NCI-H1694 (cell line): ENCODE results near the gene ZXDA.
A peak's percentile ranks its signal among the peaks of the same experiment; 100 is the strongest.
"Not testable (repeated sequence)": the region's sequence is repeated elsewhere in the genome, so short reads cannot be mapped to it uniquely, and the experiment has no call there.

Source experiments
- DNase-seq: peaks from one replicate; lab custom pipeline; 2025; lab: John Stamatoyannopoulos, UW

ZXDA gene

DNA sequence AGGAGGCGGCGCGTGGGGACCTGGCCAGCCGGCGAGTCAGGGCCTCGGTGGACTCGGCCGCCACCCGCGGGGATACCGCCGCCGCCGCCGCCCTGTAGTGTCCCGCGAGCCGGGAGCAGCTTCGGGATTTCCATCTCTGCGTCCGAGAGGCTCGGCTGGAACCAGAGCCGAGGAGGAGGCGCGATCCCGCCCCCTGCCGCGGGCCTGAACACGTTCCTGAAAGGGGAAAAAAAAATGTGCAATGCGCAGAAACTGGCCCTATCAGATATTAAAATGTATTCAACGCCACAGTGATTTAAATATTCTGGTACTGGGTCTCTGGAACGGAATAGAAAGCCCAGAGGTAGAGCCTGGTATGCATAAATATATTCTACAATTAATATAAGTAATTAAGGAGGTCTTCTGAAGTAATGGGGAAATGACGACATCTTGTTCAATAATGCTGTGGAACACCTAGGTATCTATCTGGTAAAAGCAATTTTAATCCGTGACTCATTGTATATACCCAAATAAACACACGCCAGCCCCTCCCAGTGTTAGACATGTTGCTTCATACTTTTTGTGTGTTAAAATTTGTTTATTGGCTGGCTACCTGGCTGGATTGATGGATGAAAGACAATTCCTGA is at the start of gene ZXDA:
ZXDA (minus strand) TSS at position 172 of the 626 bp plus-strand sequence; CDS start at position 134, 38 bp downstream.
- not testable (repeated sequence) for DNase-seq

- DNase-seq, result no peak
Observed at GRCh38 chrX:57952320-57952678, 42.0 kb upstream of the ZXDA start.

DNA sequence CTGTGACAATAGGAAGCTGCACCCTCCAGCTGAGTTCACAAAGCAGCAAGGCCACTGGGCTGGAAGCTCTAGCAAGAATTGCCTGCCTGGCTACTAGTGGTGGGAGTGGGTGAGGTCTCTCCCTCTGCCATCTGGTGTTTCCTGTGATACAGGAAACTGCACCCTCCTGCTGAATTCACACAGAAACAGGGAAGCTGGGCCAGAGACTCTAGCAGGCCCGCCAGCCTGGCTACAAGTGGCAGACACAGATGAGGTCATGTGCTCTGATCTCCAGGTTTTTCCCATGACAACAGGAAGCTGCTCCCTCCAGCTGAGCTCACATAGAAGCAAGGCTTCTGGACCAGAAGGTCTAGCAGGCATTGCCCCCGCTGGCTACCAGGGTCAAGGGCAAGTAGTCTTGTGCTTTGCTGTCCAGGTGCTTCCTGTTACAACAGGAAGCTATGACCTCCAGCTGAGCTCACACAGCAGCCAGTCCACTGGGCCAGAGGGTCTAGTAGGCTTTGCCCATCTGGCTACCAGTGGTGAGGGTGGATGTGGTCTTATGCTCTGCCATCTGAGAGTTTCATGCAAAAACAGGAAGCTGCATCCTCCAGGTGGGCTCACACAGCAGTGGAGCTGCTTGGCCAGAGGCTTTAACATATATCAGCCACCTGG is 41.5 kb upstream of the ZXDA start:
- no peak for DNase-seq

DNA sequence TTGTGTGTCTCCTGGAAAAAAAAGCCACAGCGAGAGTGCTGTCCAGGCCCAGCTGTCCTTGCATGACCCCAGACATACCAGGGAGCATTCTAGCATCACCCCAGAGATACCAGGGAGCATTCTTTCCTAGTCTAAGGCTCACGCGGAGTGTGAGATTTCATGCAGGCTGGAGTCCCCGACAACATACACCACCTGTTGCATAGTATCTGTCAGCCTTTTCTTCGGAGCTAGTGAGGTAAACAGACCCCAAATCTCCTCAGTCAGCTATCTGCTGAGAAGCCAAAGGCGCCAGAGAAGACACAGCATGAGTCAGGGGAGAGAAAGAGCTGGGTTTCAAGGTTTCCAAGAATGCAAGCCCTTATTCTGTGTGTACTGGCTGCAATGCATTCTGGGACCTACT is 23.1 kb upstream of the ZXDA start:
- DNase-seq, result no peak

GRCh38 chrX:57932266-57932665 is 22.0 kb upstream of the ZXDA start:
- DNase-seq, result no peak

DNA sequence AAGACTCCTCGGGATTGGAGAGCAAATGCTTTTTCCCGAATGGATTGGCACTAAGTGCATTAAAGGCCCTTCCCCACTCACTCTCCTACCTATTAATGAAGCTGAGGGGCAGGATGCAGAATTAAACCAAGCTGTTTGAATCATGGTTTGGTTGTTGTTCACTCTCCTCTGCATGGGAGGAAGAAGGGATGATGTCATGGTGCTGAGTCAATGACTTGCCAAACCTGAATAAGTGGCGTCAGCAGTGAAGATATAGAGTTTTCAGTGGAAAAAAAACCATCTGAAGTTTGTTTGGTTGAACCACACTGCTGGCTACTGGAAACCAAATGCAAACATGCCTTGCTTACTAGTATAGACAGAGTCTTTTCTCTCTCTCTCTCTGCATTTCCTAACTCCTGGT is 19.8 kb upstream of the ZXDA start:
- no peak for DNase-seq

- DNase-seq, result peak; percentile 4
Observed at GRCh38 chrX:57929373-57929772, 19.1 kb upstream of the ZXDA start.

DNA sequence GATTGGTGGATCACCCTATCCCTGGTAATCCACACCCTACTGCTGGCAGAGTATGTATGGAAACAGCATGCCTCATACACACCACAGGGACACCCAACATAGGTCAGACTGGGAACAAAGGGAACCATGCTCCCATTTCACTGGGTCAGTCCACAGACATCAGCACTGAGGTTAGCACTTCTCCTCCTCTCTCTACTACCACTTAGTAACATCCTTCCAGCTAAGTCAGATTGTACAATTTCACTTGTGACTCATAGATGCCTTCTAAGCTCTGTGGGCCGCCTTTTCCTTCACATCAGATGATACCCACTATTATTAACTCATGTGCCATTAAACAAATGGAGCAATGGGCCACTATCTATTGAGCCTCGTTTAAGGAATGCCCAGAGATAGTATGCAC is 15.5 kb upstream of the ZXDA start:
- no peak for DNase-seq

DNA sequence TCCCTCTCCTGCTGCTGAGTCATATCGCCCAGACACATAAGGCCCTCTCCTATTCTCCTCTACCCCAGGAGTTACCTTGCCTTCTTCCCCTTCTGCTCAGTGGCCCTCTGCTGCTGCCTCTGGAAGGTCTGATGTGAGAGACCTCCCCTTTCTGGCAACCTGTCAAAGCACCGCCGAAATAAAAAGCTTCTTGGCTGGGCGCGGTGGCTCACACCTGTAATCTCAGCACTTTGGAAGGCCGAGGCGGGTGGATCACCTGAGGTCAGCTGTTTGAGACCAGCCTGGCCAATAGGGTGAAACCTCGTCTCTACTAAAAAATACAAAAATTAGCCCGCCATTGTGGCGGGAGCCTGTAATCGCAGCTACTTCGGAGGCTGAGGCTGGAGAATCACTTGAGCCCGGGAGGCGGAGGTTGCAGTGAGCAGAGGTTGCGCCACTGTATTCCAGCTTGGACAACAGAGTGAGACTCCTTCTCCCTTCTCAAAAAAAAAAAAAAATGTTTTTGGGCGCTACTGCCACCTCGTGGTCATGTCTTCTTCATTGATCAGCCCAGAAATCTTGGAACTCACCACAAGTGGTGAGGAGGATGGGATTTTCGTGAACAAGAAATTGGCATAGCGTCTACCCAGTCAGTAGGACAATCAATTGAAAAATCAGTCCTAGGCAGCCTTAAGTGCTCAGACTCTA is 8.6 kb upstream of the ZXDA start:
- DNase-seq, result peak; percentile 33

GRCh38 chrX:57915680-57916079 is 5.4 kb upstream of the ZXDA start:
- DNase-seq, result no peak

GRCh38 chrX:57909595-57910286 is 517 bp downstream of the ZXDA start:
- not testable (repeated sequence) for DNase-seq

DNA sequence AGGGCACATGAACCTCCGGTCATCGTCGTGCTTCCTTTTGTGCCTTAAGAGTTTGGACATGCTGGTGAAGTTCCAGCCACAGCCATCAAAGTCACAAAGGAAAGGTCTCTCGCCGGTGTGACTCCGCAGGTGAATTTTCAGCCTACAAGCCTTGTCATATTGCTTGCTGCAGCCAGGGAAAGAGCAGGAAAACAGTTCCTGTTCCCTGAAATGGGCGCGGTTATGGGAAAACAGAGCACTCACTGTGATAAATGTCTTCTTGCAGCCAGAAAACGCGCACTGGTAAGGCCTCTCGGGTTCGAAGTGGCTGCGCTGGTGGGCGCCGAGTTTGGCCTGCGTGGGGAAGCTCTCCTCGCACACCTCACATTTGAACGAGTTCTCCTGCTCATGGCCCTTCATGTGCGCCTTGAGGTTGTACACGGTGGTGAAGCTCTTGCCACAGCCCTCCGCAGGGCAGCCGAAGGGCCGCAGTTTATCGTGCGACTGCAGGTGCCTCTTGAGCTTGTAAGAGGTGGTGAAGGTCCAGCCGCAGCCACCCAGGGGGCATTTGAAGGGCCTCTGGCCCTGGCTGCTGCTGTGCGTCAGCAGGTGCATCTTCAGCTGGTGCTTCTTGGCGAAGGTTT is 1.2 kb downstream of the ZXDA start:
- DNase-seq, result not testable (repeated sequence)

DNA sequence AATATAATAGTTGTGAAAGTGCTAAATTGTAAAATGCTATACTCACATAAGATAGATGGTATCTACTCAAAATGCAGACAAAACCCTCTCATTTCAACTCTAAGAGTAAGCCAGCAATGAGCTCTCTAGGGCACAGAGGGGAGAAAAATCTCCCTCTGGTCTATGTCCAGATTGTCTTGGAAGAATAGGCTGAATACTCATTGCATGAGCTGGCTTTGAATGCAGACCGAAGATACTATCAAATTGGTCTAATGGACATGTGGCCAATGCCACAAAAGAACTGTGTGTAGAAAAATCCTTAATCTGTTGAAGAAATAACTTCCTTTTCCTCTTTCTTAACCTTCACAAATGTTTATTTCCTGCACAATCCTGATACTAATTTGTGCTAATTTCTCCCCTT is 3.5 kb downstream of the ZXDA start:
- DNase-seq, result no peak

GRCh38 chrX:57905141-57905540 is 5.1 kb downstream of the ZXDA start:
- DNase-seq, result no peak

DNA sequence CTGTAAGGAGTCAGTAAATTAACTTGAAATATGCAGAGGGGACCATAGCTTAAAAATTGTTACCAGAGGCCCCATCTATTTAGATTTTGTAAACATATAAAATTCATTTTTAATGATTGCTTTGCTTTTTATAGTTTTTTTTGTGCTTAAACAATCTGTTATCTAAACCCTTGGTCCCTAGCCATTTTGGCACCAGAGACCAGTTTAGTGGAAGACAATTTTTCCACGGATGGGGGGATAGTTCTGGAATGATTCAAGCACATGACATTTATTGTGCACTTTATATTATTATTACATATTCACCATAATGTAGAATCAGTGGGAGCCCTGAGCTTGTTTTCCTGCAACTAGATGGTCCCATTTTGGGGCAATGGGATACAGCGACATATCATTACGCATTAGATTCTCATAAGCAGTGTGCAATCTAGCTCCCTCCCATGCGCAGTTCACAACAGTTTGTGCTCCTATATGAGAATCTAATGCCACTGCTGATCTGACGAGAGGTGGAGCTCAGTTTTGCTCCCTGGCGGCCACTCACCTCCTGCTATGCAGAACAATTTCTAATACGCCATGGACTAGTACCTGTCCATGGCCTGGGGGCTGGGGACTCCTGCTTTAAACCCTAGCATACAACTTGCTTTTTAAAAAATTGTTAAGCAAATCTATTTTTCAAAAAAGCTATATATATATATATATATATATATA is 5.9 kb downstream of the ZXDA start:
- DNase-seq, result no peak

GRCh38 chrX:57902633-57903032 is 7.6 kb downstream of the ZXDA start:
- no peak for DNase-seq

DNA sequence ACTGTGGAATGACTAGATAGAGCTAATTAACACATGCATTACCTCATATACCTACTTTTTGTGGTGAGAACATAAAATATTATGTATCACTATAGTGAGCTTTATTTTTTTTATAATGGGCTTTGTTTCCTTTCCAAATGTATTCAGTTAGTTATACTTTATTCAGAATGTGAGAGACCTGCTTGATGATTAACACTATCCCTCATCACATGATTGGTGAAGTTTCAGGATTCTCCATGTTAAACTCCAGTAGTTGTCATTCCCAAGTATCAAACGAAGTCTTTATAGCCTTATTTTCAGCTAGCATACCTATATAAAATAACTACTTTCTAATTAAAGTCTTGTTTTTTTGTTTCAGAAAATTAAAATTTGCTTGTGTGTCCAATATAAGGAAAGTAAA is 8.8 kb downstream of the ZXDA start:
- DNase-seq, result no peak

- no peak for DNase-seq
Observed at GRCh38 chrX:57900975-57901374, 9.3 kb downstream of the ZXDA start.

DNA sequence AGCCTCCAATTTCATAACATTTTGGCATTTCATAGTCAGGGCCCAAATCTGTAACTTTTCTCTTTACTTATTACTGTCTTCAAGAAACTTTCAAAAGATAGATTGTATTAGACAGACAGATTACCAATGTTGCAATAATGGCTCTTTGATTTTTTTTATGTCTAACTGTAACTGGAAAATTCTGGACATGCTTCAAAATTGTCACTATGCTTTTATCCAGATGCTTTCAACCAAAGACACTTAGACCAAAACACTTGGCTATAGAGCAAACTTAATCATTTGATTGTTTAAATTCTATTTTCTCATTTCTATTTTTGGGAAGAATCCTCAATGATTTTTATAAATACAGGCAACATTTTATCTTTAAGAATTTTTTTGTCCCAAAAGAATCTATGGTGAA is 10.4 kb downstream of the ZXDA start:
- DNase-seq, result no peak

DNA sequence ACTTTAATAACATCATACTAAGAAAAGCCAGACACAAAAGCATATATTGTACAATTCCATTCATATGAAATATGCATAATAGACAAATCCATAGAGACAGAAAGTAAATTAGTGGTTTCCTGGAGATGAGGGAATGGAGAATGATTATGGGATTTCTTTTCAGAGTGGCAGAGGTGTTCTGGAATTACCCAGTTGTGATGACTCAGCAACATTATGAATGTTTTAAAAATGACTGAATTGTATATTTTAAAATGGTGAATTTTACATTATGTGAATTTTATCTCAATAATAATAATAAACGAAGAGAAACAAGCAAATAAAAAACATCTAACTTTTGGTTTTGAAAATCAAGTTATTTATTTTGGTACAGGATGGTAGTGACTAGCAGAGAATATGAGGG is 11.2 kb downstream of the ZXDA start:
- no peak for DNase-seq

DNA sequence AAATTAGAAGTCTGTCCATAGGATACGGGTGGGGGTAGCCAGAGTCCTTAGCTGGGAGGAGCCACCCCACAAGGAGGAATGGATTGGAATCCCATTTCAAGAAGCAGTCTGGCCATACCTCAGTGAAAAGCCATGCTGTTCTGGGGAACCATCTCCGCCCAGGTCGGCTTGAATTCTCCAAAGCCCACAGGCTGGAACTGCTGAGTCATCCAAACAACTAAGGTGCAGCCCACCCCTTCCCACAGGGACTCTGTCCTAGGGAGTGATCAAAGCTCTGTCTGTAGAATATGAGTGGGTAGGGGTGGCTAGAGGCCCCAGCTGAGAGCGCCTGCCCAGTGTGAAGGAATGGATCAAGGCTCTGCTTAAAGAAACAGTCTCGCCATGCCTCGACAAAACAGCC is 38.8 kb downstream of the ZXDA start:
- DNase-seq, result no peak
